Measurements from ENCODE around the gene RGS7. TPM values are rescaled to one million over a fixed set of nuclear protein-coding genes. Genes with fewer than 3 reads are reported as not detected.

RGS7 gene
- total RNA-seq, 1 donor from 2014 or later: 16.0 TPM

DNA sequence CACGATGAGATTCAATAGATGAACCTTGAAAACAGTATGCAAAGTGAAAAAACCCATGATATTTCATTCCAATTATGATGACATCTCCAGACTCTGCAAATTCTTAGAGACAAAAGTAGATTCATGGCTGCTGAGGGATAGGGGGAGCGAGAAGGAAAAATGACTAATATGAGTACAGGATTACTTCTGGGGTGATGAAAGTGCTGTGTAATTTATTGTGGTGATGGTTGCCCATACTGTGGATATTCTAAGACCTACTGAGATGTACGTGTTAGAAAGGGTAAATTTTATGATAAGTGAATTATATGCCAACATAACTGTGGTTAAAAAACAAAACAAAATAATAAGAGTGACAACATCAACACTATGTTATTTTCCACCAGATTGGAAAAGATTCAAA lies 18.9 kb upstream of the RGS7 start:
- peak overlapping the region; percentile 5 for H3K4me3 Mint-ChIP-seq (ENCODE audit: unreplicated experiment)
- H3K4me1 Mint-ChIP-seq (ENCODE audit: low read depth, unreplicated experiment): peaks cover 33% of the 10 kb centered on the region
- peaks cover 3% of the 10 kb centered on the region for H3K27me3 Mint-ChIP-seq (ENCODE audit: unreplicated experiment)
- H3K9me3 Mint-ChIP-seq (ENCODE audit: unreplicated experiment): peaks cover 4% of the 10 kb centered on the region
- no peaks in the 10 kb centered on the region for H3K36me3 Mint-ChIP-seq (ENCODE audit: unreplicated experiment)
- no peak for DNase-seq
- peak overlapping the region; percentile 57 for H3K27ac Mint-ChIP-seq (ENCODE audit: unreplicated experiment)
- TF ChIP-seq, protein P1, sequence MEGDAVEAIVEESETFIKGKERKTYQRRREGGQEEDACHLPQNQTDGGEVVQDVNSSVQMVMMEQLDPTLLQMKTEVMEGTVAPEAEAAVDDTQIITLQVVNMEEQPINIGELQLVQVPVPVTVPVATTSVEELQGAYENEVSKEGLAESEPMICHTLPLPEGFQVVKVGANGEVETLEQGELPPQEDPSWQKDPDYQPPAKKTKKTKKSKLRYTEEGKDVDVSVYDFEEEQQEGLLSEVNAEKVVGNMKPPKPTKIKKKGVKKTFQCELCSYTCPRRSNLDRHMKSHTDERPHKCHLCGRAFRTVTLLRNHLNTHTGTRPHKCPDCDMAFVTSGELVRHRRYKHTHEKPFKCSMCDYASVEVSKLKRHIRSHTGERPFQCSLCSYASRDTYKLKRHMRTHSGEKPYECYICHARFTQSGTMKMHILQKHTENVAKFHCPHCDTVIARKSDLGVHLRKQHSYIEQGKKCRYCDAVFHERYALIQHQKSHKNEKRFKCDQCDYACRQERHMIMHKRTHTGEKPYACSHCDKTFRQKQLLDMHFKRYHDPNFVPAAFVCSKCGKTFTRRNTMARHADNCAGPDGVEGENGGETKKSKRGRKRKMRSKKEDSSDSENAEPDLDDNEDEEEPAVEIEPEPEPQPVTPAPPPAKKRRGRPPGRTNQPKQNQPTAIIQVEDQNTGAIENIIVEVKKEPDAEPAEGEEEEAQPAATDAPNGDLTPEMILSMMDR (IDR thresholded peaks at IDR 0.05; ENCODE audit: partially characterized antibody, unreplicated experiment): no peak

DNA sequence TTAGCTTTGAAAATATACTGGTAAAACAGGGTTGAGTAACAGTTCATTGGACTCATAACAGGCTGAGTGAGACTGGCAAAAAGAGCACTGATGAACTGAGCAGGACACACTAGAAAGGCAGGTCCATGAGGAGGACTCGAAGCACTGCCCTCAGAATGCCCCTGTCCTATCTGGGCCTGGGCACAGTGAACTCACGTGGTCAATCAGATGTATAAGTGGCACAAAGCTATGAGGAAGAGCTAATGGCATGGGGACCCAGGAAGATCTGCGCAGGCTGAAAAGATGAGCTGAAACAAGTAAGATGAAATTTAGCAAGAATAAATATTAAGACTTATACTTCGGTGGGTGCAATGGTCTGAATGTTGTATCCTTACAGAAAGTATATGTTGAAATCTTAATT lies 9.2 kb upstream of the RGS7 start:
- Mint-ChIP-seq H3K36me3 (ENCODE audit: unreplicated experiment) (peaks cover 6% of the 10 kb centered on the region), H3K4me1 (ENCODE audit: low read depth, unreplicated experiment) (peaks cover 8% of the 10 kb centered on the region), H3K27ac (ENCODE audit: unreplicated experiment) (no peak overlapping the region), H3K9me3 (ENCODE audit: unreplicated experiment) (peaks cover 2% of the 10 kb centered on the region), H3K4me3 (ENCODE audit: unreplicated experiment) (no peak overlapping the region), H3K27me3 (ENCODE audit: unreplicated experiment) (peaks cover 4% of the 10 kb centered on the region)
- DNase-seq: no peak
- TF ChIP-seq, protein P1 (IDR thresholded peaks at IDR 0.05; ENCODE audit: partially characterized antibody, unreplicated experiment): no peak

DNA sequence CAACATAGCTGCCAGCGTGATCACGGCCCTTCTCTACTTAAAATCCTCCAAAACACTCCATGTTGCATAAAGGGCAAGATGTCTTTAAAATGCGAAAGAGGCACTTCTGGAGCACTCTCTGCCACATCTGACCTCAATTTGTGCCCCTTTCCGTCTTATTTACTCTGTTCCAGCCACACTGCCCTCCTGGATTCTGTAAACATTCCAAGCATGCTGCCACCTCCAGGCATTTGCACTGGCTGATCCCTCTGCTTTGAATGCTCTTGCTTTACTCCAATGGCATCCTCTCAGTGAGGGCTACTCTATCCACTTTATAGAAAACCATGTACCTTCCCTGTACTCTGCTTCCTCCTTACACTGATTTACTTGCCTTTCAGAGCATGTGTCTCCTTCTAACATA lies 5.3 kb upstream of the RGS7 start:
- Mint-ChIP-seq H3K27me3 (ENCODE audit: unreplicated experiment) (peaks cover 4% of the 10 kb centered on the region), H3K36me3 (ENCODE audit: unreplicated experiment) (peaks cover 6% of the 10 kb centered on the region), H3K4me3 (ENCODE audit: unreplicated experiment) (no peak overlapping the region), H3K27ac (ENCODE audit: unreplicated experiment) (no peak overlapping the region), H3K9me3 (ENCODE audit: unreplicated experiment) (no peaks in the 10 kb centered on the region), H3K4me1 (ENCODE audit: low read depth, unreplicated experiment) (peaks cover 12% of the 10 kb centered on the region)
- DNase-seq: no peak
- TF ChIP-seq, protein P1 (IDR thresholded peaks at IDR 0.05; ENCODE audit: partially characterized antibody, unreplicated experiment): no peak

DNA sequence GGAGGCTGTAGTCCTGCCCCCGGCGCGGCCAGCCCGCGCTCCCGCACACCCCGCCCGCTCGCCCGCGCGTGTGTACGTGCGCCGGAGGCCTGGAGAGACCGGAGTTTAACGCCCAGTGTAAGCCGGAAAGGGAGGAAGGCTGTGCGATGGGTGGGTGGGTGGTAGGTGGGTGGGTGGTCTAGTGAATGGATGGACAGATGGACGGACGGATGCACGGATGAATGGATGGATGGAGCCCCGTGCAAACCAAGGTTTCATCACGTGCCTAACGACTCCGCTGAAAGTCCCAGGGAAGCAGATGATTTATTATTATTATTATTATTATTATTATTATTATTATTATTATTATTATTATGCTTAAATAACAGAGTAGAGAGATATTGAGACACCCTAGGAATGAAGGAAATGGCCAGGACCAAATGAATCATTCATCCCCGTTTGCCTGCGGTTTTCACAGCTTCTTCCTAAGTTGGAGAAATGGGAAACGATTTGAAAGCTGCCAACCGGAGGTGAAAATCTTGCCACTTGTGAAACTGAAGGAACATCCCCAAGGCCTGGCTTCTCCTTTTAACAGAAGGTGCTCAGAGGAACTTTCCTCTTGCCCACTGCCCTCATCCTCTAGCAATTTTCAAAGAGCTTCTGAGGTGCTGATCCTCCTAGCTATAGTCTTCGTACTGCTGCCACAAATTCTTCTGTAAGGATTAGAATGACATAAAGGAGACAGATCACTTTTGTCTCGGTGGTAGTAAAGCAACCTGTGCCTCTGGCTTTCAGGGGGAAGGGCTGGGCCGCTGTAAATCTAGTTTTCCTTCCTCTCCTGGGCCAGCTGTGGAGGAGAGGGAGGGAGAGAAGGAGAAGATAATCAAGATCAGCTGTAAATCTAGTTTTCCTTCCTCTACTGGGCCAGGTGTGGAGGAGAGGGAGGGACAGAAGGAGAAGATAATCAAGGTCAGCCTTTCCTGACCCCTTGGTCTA lies 648 bp upstream of the RGS7 start:
- peak overlapping the region; percentile 80 for H3K27ac Mint-ChIP-seq (ENCODE audit: unreplicated experiment)
- TF ChIP-seq, protein P1 (IDR thresholded peaks at IDR 0.05; ENCODE audit: partially characterized antibody, unreplicated experiment): no peak
- peaks cover 6% of the 10 kb centered on the region for H3K36me3 Mint-ChIP-seq (ENCODE audit: unreplicated experiment)
- DNase-seq: no peak
- H3K27me3 Mint-ChIP-seq (ENCODE audit: unreplicated experiment): peaks cover 4% of the 10 kb centered on the region
- H3K9me3 Mint-ChIP-seq (ENCODE audit: unreplicated experiment): peaks cover 1% of the 10 kb centered on the region
- H3K4me1 Mint-ChIP-seq (ENCODE audit: low read depth, unreplicated experiment): peaks cover 12% of the 10 kb centered on the region
- peak overlapping the region; percentile 84 for H3K4me3 Mint-ChIP-seq (ENCODE audit: unreplicated experiment)

DNA sequence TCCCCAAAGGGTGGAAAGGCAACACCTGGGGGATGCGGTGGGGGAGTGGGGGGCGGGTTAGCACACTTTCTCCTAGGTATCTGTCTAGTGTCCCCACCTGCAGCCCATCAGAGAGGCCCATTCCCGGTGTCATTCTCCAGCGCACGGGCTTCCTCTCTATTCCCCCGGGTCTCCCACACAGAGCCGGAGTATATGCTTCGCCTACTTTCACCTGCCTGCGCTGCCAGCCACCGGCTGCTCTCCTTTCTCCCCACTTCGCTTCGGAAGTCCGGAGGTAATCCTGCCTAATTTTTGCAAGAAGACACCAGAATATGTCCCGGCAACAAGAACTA lies 852 bp downstream of the RGS7 start:
- peak overlapping the region; percentile 99 for H3K4me3 Mint-ChIP-seq (ENCODE audit: unreplicated experiment)
- peaks cover 6% of the 10 kb centered on the region for H3K4me1 Mint-ChIP-seq (ENCODE audit: low read depth, unreplicated experiment)
- DNase-seq: no peak
- H3K27me3 Mint-ChIP-seq (ENCODE audit: unreplicated experiment): peaks cover 2% of the 10 kb centered on the region
- H3K9me3 Mint-ChIP-seq (ENCODE audit: unreplicated experiment): peaks cover 1% of the 10 kb centered on the region
- H3K27ac Mint-ChIP-seq (ENCODE audit: unreplicated experiment): peak overlapping the region; percentile 88
- TF ChIP-seq, protein P1 (IDR thresholded peaks at IDR 0.05; ENCODE audit: partially characterized antibody, unreplicated experiment): no peak
- H3K36me3 Mint-ChIP-seq (ENCODE audit: unreplicated experiment): no peaks in the 10 kb centered on the region
